LNCAP (cell line): Measurements from ENCODE around the gene MT1A.

Experiments
- TF ChIP-seq, protein P1 (sequence below): fragments of 450-650 bp; IDR thresholded peaks from 2 replicates; pipeline ENCODE4 v1.5.1; 2017; ENCODE audit warnings: mild to moderate bottlenecking

MT1A gene

DNA sequence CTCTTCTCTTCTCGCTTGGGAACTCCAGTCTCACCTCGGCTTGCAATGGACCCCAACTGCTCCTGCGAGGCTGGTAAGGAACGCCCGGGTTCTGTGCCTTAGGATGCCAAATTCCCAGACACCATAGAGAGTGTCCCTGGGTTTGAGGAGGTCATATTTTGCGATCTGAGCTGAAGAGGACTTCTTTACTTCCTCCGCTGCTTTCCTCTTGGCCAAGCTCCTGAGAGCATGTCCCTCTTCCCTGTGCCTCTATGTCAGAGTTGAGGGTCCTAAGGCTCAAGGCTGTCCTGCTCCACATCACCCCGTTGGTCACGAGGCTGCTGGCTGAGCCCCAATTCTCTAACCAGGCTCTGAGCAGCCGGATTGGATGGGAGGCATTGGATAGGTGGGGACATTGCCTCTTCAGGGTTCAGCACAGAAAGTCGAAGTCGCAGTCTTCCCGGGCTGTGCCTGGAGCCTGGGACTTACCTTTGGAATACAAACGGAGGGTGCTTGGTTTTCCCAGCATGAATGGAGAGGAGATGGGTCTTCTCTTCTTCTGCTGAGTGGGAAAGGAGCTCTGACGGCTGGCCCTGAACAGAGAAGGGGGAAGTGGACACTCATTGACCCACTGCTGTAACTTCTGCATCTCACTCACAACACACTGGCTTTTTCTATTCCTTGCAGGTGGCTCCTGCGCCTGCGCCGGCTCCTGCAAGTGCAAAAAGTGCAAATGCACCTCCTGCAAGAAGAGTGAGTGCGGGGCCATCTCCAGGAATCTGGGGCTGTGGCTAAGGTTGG is 31.6 kb downstream of the MT1A start:
- TF ChIP-seq, protein P1, sequence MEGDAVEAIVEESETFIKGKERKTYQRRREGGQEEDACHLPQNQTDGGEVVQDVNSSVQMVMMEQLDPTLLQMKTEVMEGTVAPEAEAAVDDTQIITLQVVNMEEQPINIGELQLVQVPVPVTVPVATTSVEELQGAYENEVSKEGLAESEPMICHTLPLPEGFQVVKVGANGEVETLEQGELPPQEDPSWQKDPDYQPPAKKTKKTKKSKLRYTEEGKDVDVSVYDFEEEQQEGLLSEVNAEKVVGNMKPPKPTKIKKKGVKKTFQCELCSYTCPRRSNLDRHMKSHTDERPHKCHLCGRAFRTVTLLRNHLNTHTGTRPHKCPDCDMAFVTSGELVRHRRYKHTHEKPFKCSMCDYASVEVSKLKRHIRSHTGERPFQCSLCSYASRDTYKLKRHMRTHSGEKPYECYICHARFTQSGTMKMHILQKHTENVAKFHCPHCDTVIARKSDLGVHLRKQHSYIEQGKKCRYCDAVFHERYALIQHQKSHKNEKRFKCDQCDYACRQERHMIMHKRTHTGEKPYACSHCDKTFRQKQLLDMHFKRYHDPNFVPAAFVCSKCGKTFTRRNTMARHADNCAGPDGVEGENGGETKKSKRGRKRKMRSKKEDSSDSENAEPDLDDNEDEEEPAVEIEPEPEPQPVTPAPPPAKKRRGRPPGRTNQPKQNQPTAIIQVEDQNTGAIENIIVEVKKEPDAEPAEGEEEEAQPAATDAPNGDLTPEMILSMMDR, result no peak

DNA sequence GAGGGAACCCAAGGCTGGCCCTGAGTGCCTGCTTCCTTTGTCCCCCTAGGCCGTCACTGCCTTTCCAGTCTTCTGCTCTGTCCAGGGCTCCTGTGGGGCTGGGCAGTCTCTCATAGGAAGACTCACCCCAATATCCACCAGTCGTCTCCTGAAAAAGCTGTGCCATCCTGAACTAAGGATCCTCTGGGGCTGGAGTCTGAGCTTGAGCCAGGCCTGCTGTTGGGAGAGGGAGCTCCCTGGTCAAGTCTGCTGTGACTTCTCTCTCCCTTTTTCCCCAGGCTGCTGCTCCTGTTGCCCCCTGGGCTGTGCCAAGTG is 32.1 kb downstream of the MT1A start:
- TF ChIP-seq, protein P1, result no peak

DNA sequence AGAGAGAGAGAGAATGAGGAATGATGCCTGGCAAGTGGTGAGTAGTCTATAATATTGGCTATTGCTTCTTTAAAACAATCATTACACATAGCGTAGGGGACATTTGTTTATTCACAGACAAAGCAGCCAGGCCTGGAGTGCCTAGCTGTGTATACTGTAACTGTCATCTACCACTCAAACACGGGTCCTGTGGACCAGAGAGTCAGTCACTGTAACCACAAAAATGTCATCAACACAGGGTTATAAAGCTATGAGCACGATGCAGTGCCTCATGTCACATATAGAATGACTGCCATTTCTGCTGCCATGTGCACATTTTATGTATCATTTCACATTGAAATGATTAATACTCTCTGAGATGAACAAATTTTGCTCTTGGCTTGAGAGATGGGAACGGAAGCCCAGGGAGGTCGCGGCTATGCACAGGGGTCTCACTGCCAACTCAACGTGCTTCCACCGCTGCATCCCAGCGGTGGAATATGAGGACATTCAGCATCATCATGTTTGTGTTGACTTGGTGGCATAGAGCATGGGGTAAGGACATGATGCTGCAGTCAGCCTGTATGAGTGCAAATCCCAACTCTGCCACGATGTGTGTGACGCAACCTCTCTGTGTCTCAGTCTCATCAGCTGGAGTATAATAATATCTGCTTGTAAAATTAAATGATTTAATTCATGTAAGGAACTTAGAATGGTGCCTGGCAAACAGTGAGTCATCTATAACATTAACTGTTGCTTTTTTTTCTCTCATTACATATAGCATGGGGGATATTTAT is 34.5 kb downstream of the MT1A start:
- TF ChIP-seq, protein P1, result no peak

DNA sequence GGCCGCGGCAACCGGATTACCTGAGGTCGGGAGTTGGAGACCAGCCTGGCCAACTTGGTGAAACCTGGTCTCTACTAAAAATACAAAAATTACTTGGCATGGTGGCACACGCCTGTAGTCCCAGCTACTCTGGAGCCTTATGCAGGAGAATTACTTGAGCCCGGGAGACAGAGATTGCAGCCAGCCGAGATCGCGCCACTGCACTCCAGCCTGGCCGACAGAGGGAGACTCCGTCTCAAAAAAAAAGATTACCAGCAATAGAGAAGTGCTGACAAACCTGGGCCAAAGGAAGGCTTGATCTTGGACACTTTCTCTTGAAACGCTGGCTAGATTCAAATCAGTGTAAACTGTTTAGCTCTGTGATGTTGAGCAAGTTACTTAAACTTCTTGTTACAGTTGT is 35.5 kb downstream of the MT1A start:
- TF ChIP-seq, protein P1, result peak; percentile 72

DNA sequence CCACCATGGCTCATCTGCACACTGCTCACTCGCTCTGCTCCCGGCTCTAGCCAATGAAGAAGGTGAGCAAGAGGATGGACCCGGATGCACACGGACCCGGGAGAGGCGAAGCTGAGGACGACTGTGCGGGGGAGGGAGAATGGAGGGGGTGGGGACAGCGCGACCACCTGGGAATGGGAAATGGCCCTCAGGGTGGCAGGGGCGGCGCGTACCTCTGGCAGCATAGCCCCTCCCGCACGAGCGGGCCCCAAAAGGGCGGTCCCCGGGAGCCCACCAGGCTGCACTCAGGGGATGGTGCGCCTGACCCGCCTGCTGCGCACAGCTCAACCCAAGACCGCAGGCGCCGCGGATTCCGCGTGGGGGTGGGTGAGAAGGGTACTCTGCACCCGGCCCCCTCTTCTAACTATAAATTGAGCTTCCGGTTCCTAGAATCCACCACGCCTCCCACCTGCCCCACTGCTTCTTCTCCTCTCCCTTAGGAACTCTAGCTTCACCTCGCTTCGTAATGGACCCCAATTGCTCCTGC is 37.3 kb downstream of the MT1A start:
- TF ChIP-seq, protein P1, result no peak

DNA sequence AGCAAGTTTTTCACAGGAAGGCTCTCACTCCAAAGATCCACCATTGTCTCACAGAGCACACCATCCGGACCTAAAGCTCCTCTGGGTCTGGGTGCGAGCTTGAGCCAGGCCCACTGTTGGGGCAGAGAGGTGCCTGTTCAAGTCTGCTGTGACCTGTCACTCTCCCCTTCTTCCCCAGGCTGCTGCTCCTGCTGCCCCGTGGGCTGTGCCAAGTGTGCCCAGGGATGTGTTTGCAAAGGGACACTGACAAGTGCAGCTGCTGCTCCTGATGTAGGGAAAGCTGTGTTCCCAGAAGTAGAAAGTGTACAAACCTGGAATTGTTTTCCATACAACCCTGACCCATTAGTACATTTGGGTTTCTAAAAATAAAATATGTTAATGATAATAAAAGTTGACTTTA is 39.0 kb downstream of the MT1A start:
- TF ChIP-seq, protein P1, result no peak

DNA sequence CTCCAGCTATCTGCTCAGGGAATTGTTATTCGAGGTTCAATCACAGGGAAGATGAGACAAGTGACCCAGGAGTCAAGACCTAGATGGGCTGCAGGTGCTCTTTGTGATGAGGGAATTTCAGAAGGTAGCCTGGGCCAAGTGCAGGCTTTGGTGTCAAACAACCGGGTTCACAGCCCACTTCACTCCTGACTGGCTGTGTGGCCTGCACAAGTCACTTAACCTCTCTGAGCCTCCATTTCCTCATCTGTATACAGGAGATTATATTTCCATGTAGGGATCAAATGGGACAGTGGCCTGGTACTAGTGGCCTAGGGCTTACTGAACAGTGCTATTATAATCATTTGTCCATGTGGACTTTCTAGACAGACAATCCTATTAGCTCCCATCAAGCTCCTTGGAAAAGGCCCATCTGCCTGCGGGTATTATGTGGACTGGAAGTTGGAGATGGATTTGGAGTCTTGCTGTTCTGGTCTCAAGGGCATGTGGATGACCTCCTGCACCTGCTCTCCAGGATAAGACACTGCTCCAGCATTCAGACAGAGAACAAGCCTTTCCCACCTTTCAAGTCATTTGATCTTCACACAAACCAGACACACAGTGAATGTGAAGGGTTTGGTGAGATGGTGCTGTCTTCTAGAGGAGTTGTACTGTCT is 40.7 kb downstream of the MT1A start:
- TF ChIP-seq, protein P1, result no peak
